Central memory CD8-positive, alpha-beta T cell (primary cell): ENCODE results near the gene NPY4R2.
"Not testable (repeated sequence)": the region's sequence is repeated elsewhere in the genome, so short reads cannot be mapped to it uniquely, and the experiment has no call there.

Experiments used
- ATAC-seq: fragments of 150-1000 bp; cut with Tn5 transposase; replicated peaks from 2 replicates; pipeline ENCODE4 v1.10.0; 2022; ENCODE audit warnings: mild to moderate bottlenecking, moderate FRiP score, moderate number of reproducible peaks; ENCODE audit not compliant: poor library complexity, severe bottlenecking; ENCODE audit errors: extremely low read depth
- DNase-seq, 2 donors: peaks; one replicate each; pipeline ENCODE4 v3.0.0; 2021; ENCODE audit warnings: low spot score in 2 of 2
- H3K27ac Mint-ChIP-seq: one replicate; pipeline ENCODE4 v1.8.0; 2022; ENCODE audit warnings: low read depth, mild to moderate bottlenecking, moderate library complexity, mixed read lengths
- H3K27me3 Mint-ChIP-seq: one replicate; pipeline ENCODE4 v1.8.0; 2022; ENCODE audit warnings: mixed read lengths
- H3K36me3 Mint-ChIP-seq: one replicate; pipeline ENCODE4 v1.8.0; 2022; ENCODE audit warnings: mild to moderate bottlenecking, moderate library complexity, mixed read lengths; ENCODE audit not compliant: insufficient read depth
- H3K4me1 Mint-ChIP-seq: one replicate; pipeline ENCODE4 v1.8.0; 2022; ENCODE audit warnings: mixed read lengths
- H3K4me3 Mint-ChIP-seq: one replicate; pipeline ENCODE4 v1.8.0; 2022; ENCODE audit warnings: mild to moderate bottlenecking, moderate library complexity, mixed read lengths
- H3K9me3 Mint-ChIP-seq: one replicate; pipeline ENCODE4 v1.8.0; 2022; ENCODE audit warnings: mixed read lengths

NPY4R2 gene, protein sequence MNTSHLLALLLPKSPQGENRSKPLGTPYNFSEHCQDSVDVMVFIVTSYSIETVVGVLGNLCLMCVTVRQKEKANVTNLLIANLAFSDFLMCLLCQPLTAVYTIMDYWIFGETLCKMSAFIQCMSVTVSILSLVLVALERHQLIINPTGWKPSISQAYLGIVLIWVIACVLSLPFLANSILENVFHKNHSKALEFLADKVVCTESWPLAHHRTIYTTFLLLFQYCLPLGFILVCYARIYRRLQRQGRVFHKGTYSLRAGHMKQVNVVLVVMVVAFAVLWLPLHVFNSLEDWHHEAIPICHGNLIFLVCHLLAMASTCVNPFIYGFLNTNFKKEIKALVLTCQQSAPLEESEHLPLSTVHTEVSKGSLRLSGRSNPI

DNA sequence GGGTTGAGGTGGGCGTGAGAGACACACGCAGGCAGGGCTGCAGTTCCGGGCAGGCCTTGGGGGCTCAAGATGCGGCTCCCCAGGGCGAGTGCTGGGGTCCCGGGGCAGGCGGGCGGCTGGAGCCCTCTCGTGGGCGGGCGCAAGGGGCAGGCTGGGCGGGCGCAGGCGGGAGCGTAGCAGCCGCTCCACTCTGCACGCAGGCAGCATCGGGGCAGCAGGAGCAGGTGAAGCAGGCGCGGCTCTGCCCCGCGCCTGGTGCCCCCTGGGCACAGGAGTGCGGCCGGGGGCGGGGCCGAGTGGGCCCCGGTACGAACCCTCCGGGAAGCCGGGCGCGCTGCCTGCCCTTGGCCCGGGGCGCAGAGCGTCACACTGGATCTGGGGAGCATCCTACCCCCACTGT is at the start of gene NPY4R2:
TSS of gene NPY4R2 (plus strand) at position 188 of the 400 bp plus-strand sequence. CDS start 3,326 bp downstream, outside the sequence.
- H3K36me3 Mint-ChIP-seq, DNase-seq, H3K4me1 Mint-ChIP-seq, H3K27ac Mint-ChIP-seq, ATAC-seq, H3K9me3 Mint-ChIP-seq, H3K27me3 Mint-ChIP-seq, H3K4me3 Mint-ChIP-seq: not testable (repeated sequence)

DNA sequence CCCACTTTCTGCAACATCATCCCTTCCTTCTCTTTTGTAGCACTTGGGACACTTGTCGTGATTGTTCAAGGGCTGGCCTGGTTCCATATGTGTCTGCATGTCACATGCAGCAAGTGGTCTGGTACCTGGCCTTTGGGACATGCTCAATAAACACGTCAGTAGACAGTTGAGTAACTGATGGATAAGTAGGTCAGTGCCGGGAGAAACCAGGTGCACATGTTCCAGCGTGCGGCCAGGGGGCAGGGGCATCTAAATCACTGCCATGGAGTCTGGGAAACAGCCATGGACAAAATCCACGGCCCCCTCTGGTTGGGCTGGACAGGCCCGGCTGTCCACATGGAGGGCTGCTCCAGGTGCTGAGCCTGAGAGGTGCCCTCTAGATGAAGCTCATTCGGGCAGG is 47.6 kb upstream of the NPY4R2 start:
- not testable (repeated sequence) for H3K4me1 Mint-ChIP-seq, ATAC-seq, H3K9me3 Mint-ChIP-seq

DNA sequence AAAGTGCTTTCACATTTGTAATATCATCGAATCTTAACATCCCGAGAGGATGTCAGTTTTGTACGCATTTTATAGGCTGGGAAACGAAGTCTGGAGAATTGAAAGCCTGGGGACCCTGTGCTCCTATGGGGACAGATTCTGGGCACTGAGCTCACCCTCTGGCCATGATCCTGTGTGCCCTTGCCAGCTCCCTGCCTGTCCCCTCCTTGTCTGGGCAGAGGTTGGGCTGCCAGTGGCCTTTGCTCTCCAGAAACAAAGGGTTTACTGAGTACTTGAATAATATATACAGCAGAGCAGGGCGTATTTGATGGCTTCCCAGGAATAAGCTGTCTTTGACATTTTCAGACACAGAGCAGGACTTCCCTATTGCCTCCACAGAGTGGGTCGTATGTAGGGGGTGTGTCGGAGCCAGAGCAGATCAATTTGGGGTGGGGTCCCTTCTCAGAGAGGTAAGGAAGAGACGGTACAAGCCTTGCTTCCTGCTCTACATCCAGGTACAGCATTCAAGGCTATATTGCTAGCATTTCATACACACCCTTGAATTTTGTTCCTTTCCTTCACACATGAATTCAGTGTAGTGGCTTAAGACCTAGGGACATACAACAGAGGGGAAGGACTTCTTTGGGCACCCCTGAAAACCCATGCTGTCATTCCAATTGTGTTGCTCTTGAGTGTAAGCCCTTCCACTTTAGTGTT is 46.8 kb upstream of the NPY4R2 start:
- not testable (repeated sequence) for H3K27me3 Mint-ChIP-seq, H3K4me3 Mint-ChIP-seq, DNase-seq, H3K36me3 Mint-ChIP-seq, ATAC-seq, H3K9me3 Mint-ChIP-seq, H3K27ac Mint-ChIP-seq, H3K4me1 Mint-ChIP-seq

More for the DNA sequence above, 47.6 kb upstream of the NPY4R2 start:
- not testable (repeated sequence) for H3K27me3 Mint-ChIP-seq, H3K27ac Mint-ChIP-seq, H3K36me3 Mint-ChIP-seq, DNase-seq, H3K4me3 Mint-ChIP-seq

DNA sequence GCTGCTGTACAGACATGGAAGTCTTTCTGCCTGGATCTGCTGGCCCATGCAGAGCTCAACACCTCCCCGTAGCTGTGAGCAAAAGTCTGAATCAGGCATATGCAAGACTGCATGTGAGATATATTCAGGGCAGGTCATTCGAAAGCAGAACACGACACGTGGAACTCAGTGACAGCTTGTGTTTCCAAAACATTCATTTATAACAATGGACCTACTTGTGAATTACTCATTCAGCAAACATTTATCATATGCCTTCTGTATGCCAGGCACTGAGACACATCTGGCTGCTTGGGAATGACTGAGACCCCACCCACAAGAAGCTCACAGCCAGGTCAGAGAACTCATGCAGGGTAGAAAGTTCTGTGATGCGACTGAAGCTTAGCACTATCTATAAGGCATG is 46.2 kb upstream of the NPY4R2 start:
- DNase-seq, H3K9me3 Mint-ChIP-seq, H3K36me3 Mint-ChIP-seq, H3K27ac Mint-ChIP-seq, H3K4me1 Mint-ChIP-seq, ATAC-seq, H3K27me3 Mint-ChIP-seq, H3K4me3 Mint-ChIP-seq: not testable (repeated sequence)

DNA sequence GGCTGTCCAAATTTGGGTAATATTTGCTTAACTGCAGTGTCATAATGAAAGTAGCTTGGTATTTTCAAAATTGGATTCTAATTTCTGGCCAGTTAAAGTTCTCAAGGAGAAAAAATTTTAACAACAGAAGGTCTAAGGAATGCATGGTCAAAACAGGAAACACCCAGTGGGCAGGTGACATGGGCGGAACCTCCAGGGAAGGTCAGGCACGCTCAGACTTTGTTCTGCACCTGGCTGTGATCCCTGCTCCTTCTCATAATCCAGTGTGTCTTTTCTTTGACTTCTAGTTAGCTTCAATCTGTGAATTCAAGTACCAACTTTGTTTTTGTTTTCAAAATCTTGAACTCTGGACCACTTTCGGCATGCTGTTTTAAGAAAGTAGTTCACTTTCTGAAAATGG is 34.2 kb upstream of the NPY4R2 start:
- ATAC-seq, H3K27ac Mint-ChIP-seq, H3K9me3 Mint-ChIP-seq, H3K27me3 Mint-ChIP-seq, H3K4me1 Mint-ChIP-seq, DNase-seq, H3K4me3 Mint-ChIP-seq, H3K36me3 Mint-ChIP-seq: not testable (repeated sequence)

DNA sequence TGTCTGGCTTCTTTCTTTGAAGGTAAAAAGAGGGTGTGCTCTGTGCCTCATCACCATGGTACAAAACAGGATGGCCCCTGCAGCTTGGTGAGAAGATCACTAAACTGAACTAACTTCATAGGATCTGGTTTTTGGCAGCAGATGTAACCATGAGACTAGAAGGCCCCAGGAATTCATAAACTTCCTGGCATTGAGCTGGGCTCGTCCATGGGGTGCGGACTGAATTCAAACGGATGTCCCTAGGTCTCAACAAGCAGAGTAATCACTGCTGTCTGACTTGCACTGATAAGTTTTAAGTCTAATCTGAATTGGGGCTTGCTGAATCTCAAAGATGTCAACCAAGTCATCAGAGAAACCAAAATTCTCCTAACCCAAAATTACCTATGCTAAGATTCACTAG is 33.5 kb upstream of the NPY4R2 start:
- not testable (repeated sequence) for H3K4me3 Mint-ChIP-seq, H3K27me3 Mint-ChIP-seq, H3K9me3 Mint-ChIP-seq, H3K36me3 Mint-ChIP-seq, H3K4me1 Mint-ChIP-seq, H3K27ac Mint-ChIP-seq, ATAC-seq, DNase-seq

DNA sequence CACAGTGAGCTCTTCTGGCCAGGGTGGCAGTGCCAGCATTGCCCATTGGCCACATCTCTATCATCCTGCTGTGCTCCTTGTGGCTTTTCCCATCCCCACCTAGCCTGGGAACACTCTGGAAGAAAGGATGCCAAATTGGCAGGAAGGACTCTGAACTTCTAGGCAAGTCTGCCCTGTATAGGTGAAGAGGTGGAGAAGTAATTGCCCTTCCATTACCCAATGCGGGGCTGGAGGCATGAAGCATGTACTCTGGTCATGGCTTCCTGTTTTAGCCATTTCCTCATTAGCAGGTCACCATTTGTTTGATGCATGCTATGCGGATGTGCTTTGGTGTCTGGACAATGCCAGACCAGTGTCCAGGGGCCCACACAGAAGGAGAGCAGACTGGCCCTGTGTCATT is 32.1 kb upstream of the NPY4R2 start:
- not testable (repeated sequence) for DNase-seq, H3K9me3 Mint-ChIP-seq, H3K4me3 Mint-ChIP-seq, H3K36me3 Mint-ChIP-seq, ATAC-seq, H3K4me1 Mint-ChIP-seq, H3K27ac Mint-ChIP-seq, H3K27me3 Mint-ChIP-seq

DNA sequence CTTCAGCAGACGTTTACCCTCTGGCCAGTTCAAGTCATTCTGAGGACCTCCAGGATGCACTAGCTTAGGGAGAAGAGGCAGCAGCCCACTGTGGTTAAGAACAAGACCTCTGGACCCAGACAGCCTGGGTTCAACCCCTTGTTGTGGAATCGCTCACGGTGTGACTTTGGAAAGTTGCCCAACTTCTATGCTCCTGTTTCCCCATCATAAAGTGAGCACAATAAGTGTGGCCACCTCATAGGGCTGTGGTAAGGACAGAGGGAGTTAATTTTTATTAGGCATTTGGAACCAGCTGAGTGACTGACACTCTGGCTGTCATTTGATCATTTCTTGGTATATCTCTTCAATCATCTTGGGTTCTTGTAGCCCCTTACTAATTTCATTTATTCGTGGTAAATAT is 31.6 kb upstream of the NPY4R2 start:
- H3K4me3 Mint-ChIP-seq, H3K36me3 Mint-ChIP-seq, DNase-seq, H3K27me3 Mint-ChIP-seq, H3K27ac Mint-ChIP-seq, H3K4me1 Mint-ChIP-seq, H3K9me3 Mint-ChIP-seq, ATAC-seq: not testable (repeated sequence)

DNA sequence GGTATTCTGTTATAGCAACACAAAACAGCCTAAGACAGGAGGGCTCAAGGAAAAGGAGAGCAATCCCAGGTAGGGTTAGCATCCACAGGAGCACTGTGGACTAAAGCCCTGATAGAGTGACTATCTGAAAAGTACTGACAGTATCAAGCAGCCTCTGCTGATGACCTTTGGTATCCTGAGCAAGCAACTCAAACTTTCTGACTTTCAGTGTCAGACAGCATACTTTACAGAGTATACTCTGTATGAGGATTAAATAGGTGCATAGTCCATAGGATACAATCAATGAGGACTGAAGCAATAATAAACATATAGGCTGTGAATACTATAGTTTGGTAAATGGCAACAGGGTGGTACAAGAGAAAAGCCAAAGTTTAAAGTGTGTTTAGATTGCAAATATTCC is 27.7 kb upstream of the NPY4R2 start:
- ATAC-seq, H3K9me3 Mint-ChIP-seq, H3K27ac Mint-ChIP-seq: not testable (repeated sequence)

DNA sequence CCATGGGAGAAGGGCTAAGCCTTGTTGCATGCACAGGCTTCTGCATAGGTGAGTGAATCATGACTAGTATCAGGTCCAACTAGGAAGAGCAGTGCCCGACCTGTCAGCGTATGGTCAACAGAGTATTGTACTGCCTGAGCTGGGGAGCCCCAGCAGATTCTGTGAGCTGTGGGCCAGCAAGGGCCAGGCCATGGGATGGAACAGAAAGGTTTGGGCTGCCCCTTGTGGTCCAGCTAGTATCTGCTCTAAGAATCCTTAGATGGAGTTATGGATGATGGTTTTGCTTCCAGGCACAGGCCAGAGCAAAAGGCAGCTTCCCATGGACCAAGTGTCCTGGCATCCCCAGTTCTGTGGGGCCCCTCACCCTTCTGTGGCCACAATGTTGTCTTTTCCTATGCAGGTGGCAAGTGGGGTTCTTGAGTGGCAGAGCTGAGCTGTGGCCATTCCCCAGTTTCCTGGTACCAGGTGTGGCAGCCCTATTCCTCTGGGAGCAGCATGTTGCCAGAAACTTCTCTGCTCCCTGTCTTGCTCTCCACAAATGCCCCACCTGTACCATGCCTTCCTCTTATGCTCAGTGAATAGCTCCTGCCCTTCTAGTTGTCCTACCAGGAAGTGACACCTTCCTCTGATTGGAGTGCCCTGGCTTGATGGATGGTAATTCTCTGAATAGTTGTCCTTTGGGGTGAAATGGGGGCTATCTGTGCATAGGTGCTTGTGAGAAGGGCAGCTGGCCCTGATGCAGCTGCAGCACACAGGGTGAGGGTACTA is 25.8 kb upstream of the NPY4R2 start:
- not testable (repeated sequence) for H3K9me3 Mint-ChIP-seq, DNase-seq, ATAC-seq, H3K4me3 Mint-ChIP-seq, H3K27ac Mint-ChIP-seq, H3K36me3 Mint-ChIP-seq, H3K4me1 Mint-ChIP-seq, H3K27me3 Mint-ChIP-seq

More for the DNA sequence above, 27.7 kb upstream of the NPY4R2 start:
- not testable (repeated sequence) for DNase-seq, H3K4me1 Mint-ChIP-seq, H3K27me3 Mint-ChIP-seq, H3K4me3 Mint-ChIP-seq, H3K36me3 Mint-ChIP-seq

DNA sequence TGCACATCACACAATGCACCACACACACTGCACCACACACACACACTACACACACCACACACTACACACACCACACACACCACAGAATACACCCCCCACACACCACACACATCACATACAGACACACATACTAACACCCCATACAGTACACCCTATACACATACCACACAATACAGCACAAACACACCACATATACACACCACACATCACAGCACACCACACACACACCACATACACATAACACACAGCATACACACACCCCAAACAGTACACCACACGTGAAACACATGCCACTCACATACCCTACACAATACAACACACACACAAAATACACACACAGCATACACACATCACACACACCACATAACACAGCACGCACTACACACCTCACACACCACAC is 23.9 kb upstream of the NPY4R2 start:
- not testable (repeated sequence) for H3K9me3 Mint-ChIP-seq, H3K4me3 Mint-ChIP-seq, H3K27ac Mint-ChIP-seq, H3K36me3 Mint-ChIP-seq, H3K4me1 Mint-ChIP-seq, DNase-seq, H3K27me3 Mint-ChIP-seq, ATAC-seq

DNA sequence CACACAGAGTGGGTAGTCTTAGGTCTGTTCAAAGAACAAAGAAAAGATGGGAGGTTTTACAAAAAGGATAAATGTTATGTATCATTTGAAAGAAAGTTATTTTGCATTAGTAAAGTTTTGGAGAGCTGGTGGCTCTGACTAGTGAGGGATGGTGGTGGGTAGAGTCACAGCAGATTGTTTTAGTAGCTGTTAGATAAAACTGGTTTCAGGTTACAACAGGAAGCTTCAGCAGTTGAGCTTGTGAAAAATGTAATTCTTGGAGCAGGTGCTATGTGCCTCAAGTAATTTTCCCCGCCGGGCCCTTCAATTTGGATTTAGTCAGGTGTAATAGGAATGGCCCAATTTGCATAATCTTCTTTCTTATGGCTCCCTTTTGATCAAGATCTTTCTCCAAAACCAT is 20.6 kb upstream of the NPY4R2 start:
- H3K4me3 Mint-ChIP-seq, result not testable (repeated sequence)

More for the DNA sequence above, 20.6 kb upstream of the NPY4R2 start:
- not testable (repeated sequence) for H3K9me3 Mint-ChIP-seq, H3K27ac Mint-ChIP-seq, H3K27me3 Mint-ChIP-seq, H3K36me3 Mint-ChIP-seq, H3K4me1 Mint-ChIP-seq, DNase-seq, ATAC-seq
